HG03280 (cell line): ENCODE data around the gene ASZ1.
"Not testable (repeated sequence)": the region's sequence is repeated elsewhere in the genome, so short reads cannot be mapped to it uniquely, and the experiment has no call there.

Experiments
- ATAC-seq: cut with Tn5 transposase; IDR thresholded peaks from one replicate; pipeline ENCODE4 v1.9.1; 2021; ENCODE audit warnings: mild to moderate bottlenecking, moderate library complexity; ENCODE audit not compliant: unreplicated experiment

ASZ1 gene, protein sequence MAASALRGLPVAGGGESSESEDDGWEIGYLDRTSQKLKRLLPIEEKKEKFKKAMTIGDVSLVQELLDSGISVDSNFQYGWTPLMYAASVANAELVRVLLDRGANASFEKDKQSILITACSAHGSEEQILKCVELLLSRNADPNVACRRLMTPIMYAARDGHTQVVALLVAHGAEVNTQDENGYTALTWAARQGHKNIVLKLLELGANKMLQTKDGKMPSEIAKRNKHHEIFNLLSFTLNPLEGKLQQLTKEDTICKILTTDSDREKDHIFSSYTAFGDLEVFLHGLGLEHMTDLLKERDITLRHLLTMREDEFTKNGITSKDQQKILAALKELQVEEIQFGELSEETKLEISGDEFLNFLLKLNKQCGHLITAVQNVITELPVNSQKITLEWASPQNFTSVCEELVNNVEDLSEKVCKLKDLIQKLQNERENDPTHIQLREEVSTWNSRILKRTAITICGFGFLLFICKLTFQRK

DNA sequence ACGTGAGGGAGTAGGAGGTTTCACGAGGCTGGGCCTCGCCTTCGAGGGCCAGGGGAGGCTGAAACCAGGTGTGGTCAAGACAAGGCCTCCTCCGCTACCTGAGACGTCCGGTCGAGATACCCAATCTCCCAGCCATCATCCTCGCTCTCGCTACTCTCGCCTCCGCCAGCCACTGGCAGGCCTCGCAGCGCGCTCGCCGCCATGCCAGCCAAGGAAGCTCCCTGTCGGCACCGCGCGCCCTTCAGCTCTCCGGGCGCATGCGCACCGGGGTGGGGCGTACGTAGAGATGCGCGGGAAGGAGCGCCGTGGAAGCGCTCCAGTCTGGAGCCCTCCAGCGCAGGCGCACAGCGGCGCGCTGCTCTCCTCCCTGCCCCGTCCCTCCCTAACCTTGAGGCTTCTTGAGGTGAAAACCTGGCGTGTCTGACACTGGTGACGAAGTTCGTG lies at the start of gene ASZ1:
ASZ1 (minus strand) TSS at position 236 of the 444 bp plus-strand sequence; CDS start at position 203, 33 bp downstream.
- no peak for ATAC-seq

DNA sequence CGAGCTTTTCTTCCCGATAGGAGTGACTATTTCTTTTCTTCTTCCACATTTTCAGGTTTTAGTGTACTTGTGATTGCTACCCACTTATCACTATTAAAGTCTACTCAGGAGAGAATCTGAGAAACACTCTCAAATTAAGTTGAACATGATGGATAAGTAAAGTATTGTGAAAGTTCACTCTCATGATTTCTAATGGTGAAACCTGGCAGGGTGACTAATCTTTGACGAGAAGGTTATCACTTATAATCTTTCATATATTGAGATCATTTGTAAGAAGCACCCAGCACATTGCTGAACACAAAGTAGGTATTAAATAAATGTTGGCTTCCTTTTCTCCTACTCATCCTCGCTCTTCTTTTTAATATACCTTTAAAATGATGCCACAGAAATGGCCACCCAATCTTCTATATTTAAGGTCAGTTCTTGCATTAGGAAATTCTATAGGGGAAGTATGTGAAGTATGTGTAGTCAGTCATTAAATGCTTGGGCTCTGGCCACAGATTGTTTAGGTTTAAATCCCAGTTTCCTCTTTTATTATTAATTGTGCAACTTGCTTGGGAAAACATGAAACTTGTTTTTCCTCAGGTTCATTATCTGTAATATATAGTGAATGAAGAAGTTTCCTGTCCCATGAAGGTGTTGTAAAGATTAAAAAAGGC lies 49.4 kb upstream of the ASZ1 start:
- no peak for ATAC-seq

DNA sequence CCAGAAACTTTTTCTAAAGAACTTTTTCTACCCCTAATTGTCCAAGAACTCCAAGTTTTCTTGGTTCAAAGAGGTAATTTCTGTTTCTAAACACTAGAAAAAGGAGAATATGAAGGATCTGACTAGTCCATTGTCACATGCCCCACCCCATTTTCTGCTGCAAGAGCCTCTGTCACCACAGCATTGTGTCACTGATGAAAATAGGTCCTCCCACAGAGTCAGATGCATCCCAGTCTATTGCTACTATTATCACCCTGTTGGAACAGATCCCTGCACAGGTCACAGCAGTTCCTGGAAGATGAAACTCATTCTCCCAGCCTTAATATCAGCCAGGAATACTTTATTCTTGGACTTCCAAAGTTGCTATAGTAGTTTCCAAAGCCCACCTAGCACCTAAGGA lies 45.0 kb upstream of the ASZ1 start:
- no peak for ATAC-seq

DNA sequence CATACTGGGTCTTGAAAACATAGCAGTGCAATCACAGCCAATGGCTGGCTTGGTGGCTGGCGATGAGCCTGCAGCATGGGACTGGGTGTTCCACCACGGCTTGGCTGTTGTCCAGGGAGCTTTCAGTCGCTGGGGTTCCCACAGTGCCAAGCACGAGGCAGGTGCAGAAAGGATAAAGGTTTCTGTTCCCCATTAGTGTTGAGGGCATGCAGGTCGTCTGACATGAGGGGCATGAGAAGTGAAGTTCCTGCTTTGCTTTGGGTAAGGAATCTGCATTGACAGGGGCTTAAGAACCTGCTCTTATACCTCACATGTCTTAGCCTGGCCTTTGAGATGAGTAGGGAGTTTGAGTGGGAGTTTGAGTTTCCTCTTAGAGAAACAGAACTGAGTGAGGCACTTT lies 43.5 kb upstream of the ASZ1 start:
- ATAC-seq = no peak

DNA sequence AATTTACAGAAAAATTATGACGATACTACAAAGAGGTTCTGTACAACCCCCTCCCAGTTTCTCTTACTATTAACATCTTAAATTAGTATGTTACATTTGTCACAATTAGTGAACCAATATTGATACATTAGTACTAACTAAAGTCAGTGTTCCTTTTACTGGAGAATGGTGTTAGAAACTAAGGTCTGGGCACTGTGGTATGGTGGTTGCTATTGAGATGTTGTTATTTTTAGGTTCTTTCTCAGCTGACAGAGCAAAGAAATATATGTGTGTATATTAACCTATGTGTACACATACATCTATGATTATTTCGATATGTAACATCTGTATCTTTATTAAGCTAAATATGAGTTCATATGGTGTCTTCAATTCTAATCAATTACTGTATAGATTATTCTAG lies 40.9 kb upstream of the ASZ1 start:
- no peak for ATAC-seq

DNA sequence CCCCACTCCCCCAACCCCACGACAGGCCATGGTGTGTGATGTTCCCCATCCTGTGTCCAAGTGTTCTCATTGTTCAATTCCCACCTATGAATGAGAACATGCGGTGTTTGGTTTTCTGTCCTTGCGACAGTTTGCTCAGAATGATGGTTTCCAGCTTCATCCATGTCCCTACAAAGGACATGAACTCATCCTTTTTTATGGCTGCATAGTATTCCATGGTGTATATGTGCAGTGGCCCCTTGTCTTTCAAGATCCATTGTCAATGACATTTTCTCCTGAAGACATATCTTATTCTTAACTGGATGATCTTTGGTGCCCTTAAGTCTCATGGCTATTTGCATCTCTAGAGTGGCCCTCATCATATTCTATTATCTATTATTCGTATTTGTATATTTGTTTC lies 33.5 kb upstream of the ASZ1 start:
- not testable (repeated sequence) for ATAC-seq

DNA sequence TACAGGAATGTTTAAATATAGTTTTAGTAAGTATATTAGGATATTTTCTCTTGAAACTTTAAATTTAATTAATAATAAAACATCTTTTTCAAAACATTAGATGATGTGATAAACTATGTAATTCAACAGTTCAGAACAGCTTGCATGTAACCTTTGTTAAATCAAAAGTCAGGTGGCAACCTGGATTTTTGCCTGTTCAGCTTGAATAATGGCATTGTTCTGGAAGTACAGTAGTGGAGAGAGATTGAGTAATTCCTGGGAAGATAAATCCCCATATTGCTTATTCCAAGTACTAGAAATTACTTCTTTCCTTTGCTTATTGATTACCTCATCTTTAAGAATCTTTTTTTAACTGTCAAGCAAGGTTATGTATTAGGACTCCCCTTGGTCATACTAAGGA lies 32.4 kb upstream of the ASZ1 start:
- no peak for ATAC-seq

DNA sequence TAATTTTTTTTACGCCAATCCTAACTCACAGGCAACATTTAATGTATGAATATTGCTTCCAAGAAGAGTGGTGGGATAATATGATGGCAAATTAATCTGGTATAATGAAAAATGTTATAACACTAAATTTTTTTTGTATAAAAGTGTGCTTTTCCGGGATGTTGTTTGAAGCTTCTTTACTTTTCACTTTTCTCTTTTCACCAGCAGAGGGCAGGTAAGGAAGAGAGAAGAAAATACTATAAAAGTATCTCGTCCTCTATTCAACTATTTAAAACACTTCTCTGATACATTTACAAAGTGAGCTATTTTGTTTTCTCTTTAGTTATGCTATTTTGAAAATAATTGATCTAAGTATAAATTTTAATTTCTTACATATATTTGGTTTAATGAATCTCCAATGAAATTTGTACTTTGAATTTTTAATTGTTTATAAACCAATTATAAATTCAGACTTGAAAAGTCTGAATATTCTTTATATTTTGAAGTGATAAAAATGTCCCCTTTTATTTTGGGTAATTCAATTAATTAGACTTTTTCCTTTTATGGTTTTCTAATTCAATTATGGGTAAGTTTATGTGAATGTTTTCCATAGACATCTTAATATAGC lies 31.8 kb upstream of the ASZ1 start:
- no peak for ATAC-seq

DNA sequence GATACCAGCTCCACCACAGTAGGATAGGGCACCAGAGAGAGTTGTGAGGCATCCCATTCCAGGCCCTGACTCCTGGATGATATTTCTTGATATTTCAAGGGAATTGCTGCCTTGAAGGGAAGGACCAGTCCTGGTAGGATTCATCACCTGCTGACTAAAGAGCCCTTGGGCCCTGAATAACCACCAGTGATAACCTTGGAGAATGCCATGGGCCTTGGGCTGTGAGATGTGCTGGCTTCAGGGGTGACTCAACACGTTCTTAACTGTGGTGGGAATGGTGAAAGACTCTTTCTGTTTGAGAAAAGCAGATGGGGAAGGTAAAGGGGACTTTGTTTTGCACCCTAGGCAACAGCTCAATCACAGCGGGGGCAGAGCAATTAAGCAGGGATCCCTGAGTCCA lies 21.4 kb upstream of the ASZ1 start:
- no peak for ATAC-seq

DNA sequence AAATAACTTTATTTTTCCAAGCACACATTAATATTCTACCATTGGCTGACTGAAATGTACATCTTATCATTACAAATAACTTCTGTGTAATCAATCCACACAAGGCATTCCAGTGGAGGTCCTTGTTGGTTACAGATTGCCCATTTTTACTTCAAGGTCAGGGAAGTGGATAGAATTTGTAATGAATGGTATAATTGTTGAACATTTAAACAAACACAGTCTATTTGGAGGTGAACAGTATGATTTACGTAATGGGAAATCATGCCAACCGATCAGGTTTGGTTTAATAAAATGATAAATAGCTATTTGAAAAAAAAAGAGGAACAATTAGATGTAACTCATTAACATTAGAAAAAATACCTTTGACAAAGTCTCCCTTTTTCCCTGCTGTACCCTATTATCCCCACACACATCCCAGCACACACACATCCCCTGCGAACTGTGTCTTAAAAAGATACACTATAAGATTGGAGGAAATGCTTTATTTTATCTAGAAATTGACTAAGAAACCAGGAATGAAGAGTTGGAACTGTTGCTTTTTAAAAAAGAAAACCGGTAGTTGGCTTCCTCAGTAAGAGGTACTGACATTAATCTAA lies 19.0 kb upstream of the ASZ1 start:
- no peak for ATAC-seq

DNA sequence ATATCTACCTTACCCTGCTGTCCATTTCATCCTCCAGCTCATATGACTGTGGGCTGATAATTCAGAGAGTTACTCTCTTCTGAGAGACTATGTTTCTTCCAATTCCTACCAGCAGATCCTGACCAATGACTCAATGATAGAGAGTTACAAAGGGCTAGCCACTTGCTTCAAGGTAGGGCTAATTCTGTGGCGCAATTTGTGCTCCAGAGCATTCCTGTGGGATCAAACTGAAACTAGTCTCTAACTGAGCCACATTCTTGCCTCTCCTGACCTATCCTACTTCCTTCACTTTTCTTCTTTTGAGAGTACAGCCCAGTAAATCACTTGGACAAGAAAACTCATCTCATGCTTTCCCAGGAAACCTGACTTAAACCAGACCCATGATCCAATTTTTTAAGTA lies 17.9 kb upstream of the ASZ1 start:
- ATAC-seq = no peak

DNA sequence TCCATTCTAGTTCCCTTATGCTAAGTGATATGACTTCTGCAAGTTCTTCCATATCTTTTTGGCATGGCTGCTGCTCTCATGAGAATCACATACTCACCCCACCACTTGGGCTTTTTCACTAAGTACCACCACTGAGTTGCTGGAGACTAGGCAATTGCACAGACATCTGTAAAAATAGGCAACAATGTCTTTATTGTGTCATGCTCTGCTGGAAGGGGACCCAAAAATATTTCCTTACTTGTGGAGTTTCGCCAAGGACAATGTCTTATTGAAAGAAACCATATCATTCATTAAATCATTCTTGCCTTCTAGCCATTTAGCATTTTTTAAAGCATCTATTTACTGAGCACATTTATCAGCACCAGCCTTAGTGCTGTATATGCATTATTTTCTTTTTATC lies 17.4 kb upstream of the ASZ1 start:
- ATAC-seq = no peak

DNA sequence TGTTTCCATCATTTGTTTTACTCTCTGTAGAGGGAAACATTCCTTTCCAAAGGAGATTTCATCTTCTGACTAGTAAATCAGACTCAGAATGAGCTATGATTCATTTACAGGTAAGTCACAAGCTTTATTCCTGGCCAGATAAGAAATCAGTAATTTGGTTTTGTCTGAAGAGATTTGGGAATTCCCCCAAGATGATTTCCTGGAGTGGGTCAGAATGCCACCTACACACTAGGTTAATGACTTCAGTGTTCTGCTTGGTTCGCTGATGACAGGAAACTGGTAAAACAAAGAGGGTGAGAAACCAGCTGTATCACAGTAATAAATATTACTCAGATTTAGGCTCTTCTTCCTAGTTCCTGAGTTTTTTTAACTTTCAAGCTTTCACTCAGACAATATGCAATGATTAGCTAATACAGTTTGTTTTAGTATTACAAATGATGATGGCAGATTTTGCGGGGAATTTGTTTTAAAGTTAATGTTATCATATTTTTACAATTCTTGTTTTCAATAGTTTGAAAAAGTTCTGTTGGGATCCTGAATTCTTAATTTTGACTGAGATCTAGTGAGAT lies 8.3 kb upstream of the ASZ1 start:
- ATAC-seq = peak; percentile 82

DNA sequence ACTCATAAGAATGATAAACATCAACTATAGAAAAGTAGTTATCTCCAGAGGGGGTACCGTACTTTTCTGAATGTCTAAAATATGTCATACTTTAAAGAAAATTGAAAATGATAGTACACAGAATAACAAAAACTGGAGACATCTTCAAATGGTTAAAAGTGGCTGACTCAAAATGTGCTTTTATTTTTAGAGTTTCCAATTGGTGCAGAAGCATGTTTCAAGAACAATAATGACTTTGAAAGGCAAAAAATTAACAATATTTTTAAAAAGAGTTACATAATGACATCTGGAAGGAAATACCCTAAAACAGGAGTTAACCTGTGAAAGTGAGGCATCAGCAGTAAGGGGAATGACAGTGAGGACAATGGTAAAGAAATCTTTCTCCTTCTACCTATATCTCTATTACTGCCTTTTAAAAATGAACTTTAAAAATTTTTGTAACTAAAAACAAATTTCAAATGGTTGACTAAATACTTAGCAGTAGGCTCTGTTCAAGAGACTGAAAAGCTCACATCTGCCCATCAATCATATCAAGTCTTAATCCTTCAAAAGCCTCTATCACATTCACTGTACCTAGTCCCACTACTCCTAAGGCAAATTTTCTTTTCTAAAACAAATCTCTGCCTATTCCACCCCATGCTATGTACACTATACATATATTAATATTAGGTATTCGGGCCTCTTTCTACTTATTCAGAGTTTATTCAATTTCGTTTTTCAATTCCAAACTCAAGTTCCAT lies 3.0 kb downstream of the ASZ1 start:
- ATAC-seq = peak; percentile 53

DNA sequence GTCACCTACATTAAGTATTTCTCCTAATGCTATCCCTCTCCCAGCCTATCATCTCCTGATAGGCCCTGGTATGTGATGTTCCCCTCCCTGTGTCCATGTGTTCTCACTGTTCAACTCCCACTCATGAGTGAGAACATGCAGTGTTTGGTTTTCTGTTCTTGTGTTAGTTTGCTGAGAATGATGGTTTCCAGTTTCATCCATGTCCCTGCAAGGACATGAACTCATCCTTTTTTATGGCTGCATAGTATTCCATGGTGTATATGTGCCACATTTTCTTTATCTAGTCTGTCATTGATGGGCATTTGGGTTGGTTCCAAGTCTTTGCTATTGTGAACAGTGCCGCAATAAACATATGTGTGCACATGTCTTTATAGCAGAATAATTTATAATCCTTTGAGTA lies 12.7 kb downstream of the ASZ1 start:
- ATAC-seq = not testable (repeated sequence)

DNA sequence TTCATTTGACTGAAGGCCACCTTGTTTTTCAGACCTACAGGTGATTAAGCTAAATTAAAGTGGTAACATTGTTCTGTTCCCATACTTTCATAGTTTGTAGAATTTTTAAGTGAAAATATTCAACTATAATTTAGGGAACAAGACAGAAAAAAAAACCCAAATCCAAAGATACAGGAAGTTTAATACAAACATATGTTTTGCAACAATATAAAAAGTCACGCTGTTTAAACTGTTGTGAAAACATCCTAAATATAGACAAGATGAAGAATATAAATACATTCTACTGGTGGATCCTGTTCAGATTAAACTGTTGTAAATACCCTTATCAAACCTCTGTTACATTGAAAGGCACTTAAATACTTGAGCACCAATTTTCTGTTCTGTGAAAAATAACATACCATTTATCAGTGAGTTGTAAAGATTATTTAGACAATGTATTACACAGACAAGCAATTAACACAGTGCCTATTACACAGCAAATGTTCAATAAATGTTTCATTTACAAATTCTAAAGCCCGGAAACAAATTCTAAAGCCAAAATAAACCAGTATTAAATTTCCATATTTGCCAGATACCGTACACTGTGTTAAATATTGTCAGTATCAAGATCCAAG lies 14.2 kb downstream of the ASZ1 start:
- no peak for ATAC-seq

DNA sequence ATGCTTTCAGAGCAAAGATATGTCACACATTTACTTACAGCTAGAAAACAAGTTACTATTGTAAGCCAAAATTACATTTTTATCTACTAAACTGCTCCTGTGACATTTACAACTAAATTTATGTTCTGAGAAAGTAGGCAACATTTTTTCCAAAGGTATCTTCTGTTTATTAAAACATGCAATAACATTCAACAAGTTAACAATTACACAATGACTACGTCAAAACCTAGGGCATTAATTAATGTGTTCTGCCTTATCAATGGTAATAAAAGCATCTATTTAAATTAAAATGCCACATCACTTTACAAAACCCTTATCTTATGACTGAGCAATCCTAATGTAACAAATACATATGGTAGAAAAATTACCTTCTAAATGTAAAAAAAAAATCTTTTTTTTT lies 14.9 kb downstream of the ASZ1 start:
- ATAC-seq = no peak

DNA sequence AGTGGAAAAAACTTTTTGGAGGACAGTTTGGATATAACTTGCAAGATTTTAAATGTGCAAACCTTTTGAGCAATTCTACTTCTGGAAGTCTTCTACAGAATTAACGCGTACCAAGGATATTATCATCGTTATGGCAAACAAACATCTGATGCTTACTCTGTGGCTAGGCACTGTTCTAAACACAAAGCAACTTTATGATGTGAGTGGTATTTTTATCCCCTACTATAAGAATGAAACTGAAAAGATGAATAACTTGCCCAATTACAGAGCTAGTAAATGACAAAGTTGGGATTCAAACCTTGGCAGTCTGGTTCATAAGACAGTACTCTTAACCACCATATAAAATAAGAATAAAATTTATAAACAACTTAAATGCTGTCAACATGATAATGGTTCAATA lies 15.8 kb downstream of the ASZ1 start:
- no peak for ATAC-seq

DNA sequence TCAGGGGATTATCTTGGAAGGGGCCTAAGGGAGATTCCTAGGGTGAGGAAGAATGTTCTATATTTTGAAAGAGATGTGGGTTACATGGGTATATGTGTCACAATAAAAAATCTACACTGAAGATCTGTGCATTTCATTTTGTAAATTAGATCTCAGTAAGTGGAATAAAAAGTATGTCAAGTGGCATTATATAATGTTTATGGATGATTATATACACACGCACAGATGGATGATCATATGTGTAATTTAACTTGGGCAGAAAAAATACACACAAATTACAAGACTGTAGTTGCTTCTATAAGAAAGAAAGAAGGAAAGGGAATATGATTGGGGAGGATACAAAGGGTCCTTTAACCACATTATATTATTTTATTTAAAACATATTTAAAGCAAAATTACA lies 18.5 kb downstream of the ASZ1 start:
- no peak for ATAC-seq

DNA sequence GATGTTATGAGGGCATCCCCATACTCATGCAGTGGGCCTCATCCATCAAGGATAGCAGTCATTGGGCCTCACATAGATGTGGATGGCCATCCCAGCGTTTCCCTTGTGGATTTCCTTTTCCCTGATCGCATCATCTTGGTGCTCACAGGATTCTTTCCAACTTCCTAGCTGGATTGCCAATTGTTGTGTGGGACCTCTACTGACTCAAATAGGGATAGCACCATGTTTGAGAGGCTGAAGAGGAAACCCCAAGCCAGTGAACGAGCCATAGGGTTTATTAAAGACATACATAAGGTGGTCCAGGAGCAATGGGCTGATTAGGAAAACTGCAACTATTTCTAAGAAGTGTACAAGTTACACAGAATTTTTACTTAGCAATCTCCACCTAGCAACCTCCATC lies 21.8 kb downstream of the ASZ1 start:
- no peak for ATAC-seq
